Stimulated activated CD4-positive, alpha-beta T cell treated with anti-CD3 and anti-CD28 coated beads, Interleukin-1b, Interleukin-23, amount 100 ng/mL, for 24 hours (primary cell): Measurements from ENCODE around the gene IL1A.

Experiments used
- DNase-seq, 4 experiments: peaks; one replicate each; pipeline ENCODE4 v3.0.0-alpha.2; 2020; ENCODE audit warnings: low read depth in 4 of 4, low spot score in 1 of 4

Gene IL1A

DNA sequence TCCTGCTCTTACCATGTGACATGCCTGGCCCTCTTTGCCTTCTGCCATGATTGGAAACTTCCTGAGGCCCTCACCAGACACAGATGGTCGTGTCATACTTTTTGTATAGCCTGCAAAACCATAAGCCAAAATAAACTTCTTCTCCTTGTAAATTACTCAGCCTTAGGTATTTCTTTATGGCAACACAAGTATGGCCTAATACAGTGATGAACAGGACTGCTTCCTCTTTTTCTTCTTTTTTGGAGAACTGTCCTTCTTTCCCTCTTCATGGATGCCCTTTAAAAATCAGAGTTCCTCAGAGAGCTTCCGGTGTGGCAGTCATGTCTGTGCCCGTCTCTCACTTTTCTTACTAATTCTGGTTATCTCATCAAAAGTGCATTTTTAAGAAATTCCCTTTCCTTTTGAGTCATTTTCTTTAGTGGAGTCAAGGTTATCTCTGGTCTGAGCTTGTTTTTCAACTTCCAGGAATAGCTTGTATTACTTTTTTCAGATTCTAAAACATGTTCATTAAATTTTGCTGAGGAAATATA, 9.2 kb upstream of the IL1A start:
- no peak for DNase-seq

DNA sequence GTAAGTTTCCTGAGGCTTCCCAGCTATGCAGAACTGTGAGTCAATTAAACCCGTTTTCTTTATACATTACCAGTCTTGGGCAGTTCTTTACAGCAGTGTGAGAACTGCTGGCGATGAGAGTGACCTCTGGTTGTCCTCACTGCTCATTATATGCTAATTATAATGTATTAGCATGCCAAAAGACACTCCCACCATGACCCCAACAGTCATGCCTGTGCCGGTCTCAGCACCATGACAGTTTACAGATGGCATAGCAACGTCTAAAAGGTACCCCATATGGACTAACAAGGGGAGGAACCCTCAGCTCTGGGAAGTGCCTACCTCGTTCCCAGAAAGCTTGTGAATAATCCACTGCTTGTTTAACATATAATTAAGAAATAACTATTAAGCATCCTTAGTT, 8.1 kb upstream of the IL1A start:
- DNase-seq, result no peak

DNA sequence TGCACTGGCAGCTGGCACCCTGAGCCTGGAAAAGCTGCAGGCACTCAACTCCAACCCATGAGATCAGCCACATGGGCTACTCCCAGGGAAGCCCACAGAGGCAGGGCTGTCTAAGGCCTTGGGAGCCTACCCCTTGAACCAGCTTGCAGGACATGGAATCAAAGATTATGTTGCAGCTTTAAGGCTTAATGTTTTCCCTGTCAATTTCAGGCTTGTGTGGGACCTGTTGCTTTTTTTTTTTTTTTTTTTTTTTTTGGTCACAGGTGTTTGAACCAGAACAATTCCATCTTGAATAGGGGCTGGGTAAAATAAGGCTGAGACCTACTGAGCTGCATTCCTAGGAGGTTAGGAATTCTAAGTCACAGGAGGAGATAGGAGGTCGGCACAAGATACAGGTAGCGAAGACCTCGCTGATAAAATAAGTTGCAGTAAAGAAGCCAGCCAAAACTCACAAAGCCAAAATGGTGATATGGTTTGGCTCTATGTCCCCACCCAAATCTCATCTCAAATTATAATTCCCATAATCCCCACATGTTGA, 7.5 kb upstream of the IL1A start:
- DNase-seq, result no peak

DNA sequence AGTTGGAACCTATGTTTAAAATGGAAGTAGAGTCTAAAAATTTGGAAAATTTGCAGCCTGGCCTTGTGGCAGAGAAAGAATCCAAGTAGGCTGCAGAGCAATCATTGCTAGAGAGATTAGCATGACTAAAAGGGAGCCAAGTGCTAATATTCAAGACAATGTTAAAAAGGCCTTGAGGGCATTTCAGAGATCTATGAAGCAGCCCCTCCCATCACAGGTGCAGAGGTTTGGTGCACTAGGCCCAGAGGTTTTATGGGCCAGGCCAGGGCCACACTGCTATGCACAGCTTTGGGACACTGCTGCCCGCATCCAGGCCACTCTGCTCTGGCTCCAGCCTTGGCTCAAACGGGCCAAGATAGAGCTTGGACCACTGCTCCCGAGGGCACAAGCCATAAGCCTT, 6.7 kb upstream of the IL1A start:
- DNase-seq, result no peak

DNA sequence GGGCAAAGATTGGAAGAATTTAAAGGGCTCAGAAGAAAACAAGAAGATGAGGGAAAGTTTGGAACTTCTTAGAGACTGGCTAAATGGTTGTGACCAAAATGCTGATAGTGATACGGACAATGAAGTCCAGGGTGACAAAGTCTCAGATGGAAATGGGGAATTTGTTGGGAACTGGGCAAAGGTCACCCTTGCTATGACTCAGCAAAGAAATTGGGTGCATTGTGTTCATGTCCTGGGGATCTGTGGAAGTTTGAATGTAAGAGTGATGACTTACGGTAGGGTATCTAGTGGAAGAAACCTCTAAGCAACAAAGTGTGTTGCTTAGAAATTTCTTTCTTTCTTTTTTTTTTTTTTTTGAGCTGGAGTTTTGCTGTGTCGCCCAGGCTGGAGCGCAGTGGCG, 6.0 kb upstream of the IL1A start:
- no peak for DNase-seq

DNA sequence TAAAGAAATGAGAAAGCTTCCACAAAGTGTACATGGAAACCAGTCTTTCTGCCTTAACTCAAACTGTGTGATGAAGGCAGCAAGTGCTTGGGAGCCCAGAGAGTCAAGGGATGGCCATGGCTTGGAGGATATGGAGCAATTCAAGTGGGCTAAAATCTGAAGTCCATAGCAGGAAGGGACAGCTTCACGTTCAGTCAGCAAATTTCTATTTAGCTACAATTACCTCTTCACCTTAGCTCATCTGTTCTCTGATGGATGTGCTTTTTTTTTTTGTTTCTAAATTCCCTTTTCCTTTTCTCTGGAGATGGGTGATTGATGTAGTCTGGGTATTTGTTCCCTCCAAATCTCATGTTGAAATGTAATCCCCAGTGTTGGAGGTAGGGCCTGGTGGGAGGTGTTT, 4.9 kb upstream of the IL1A start:
- DNase-seq, result no peak

DNA sequence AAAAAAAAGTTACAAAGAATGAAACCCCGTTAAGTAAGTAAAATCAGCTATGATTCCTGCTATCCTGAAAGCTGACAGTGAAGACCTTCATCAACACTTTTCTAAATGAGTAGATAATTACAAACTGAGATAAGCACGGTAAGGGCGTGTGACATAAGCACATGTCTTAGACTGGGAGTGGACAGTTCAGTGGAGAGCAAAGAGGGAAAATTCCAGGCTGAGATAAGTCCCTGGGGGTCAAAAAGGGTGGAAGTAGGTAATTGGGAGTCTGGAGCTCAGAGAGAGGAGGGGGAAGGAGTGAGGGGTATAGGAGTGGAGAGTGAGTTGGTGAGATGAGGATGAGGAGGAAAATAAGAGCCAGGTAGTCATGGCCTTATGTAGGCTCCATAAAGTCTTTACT, 4.4 kb upstream of the IL1A start:
- DNase-seq, result no peak

DNA sequence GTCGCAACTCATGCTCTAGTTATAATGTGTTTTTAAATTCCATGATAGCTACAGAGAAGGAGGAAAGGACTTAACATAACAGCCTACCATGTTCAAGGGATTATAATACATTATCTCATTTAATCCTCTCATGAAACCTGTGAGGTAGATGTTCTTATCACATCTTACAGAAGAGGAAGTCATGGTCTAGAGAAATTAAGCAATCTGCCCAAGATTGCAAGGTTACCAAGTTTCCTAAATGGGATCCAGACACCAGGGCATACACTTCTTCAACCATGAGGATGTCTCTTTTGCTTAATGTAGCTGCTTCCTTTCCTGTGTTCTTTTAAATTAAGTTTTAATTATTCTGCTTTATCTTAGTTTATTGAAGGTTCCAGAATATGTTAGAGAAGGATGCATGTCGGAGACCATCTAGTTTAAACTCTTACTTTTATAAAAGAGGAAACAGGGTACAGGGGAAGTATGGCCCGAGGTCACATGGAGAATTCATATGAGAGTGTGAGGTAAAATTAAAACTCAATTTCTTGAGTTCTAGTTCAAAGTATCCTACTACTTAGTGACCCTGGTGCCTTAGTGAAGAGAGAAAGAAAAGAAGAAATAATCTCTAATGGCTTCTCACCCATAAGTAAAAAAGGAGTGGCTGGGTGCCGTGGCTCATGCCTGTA, 3.6 kb upstream of the IL1A start:
- DNase-seq, result no peak

DNA sequence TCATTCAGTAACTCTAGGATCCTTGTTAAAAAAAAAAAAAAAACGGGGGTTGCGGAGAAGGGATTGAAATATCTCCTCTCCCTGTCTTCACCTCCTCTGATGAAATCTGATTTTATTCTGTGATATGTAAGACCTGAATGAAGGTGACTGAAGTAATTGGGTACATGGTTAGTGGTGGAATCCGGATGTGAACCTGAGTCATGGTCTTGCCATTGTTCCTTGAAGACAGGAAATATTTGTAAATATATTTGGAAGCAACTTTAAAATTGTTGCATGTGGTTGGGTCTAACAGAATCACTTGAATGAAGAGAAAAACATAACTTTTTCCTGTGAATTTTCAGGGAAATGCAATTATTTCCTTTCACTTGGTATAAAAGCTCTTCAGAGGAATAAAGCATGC, 3.0 kb upstream of the IL1A start:
- no peak for DNase-seq

DNA sequence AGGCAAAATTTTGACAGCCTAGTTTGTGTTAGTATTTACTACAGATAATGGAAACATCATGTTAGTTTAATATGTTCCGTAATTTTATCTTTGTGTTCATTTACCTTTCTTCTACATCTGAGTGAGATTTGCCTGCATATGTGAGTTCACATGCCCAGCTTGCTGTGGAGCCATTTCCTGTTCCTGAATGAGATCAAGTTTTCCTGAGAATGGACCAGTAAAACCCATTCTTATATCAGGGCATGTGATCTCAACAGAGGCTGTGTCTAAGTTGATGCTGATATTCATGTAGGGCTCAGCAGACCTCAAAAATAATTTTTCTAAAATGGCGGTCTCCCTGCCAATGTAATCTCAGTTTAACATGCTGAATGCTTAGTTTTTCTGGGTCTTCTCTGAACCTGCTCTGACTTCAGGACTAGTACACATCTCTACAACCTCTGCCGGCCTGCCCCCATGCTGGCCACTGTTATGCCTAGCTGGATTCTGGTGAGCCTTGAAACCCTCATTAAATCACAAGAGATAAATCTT, 1.0 kb downstream of the IL1A start:
- no peak for DNase-seq

DNA sequence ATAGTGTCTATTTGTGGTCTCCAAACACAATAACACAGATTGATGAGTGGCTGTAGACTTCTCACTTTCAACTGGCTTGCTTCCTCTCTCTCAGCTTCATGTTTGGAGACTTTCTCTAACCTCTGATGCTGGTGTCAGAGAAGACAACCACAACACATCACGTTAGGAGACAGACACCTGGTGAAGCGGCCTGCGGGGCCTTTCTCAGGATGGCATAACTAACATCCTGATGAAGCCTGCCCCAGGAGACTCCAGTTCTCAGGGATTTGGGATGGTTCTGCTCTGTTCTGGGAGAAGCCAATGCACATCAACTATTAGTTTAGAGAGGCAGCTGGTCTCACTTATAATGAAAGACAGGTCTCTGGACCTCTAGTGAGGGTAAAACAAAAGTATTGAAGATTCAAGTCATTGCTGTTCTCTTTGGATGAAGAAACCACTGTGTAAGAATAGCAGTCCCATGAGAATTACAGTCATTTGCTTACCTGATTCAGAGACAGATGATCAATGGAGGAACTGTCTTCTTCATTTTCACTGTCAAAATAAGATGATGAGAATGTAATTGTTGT, 2.0 kb downstream of the IL1A start:
- no peak for DNase-seq

DNA sequence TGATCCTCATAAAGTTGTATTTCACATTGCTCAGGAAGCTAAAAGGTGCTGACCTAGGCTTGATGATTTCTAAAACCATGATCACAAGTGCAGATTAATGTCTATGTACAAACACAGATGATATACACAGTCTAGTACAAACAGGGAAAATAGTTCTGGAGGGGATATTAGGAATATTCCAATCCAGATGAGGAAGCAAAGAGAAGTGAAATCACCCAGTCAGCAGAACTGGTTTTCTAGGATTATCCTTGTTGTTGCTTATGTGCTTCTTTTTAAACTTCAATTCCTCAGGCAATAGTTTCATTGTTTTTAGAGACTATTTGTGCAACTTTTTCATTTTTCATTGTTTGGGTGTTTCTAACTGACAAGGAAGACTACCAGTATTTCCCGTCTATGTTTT, 4.7 kb downstream of the IL1A start:
- no peak for DNase-seq

DNA sequence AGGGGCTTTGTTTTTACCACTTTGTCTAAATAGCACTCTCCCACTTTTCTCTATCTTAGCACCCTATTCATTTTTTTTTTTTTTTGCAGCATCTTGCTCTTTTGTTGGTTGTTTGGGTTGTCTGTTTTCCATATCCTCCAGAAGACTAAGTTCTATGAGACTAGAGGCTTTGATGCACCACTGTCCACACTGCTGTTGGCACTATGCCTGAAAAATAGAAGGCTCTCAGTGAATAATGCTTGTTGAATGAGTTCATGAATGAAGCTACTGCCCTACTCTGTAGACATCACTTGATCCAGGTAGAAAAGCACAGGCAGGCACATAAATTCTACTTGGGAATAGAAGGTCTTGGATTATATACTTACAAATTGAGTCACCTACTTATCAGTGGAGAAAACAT, 7.3 kb downstream of the IL1A start:
- DNase-seq, result no peak

DNA sequence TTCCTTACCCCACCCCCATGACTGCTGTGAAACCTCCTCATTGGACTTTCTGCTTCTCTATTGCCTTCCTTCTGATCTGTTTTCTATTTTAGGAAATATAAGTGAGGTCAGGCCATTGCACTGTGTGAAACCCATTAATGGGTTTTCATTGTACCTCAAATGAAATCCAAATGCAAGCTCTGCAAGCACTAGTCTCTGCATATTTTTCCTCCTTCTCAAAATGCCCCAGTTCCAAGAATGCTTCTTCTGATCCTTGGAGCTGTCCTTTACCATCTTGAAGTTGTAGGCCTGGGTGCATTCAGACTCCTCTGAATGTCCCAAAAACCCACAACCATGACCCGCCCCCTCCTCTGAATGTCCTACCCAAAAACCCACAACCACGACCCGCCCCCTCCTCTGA, 8.2 kb downstream of the IL1A start:
- DNase-seq, result no peak

DNA sequence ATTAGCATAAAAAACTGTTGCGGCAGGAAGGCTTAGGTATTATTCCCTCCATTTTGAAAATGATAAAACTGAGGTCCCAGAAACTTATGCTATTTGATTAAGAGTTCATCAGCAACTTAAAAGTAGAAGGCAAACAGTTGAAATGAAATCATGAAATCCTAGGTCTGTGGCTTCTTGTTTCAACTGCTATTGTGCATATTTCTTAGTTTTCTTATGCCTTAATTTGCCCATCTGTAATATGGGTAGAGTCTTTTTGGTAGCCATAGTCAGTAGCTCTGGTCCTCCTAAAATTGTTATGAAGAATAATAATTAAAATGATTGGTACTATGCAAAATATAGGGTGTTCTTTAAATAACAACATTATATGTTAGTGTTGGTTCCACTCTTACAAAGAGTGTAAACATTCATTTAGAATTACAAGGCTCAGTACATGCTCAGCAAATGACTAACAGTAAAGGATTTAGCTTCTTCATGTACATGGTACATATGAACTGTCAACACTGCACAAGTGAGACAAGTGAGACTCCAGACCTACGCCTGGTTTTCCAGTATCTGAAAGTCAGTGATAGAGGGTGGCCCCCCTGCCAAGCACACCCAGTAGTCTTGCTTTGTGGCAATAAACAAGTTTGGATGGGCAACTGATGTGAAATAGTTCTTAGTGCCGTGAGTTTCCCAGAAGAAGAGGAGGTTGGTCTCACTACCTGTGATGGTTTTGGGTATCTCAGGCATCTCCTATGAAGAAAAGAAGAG, 9.6 kb downstream of the IL1A start:
- no peak for DNase-seq

DNA sequence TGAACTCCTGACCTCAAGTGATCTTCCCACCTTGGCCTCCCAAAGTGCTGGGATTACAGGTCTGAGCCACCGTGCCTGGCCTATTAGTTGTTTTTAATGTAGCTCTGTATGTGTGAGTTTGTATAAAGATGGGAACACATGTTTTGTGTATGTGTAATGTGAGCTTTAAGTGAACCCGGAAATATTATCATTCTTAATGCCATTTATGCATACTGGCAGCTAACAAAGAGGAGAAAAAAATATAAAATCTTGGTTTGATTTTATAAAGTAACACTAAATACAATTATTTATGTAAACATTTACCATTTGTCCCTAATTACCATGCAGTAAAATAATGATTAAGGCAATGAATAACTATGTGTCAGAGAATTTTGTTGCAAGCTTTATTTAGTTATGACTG, 10.7 kb downstream of the IL1A start:
- no peak for DNase-seq

DNA sequence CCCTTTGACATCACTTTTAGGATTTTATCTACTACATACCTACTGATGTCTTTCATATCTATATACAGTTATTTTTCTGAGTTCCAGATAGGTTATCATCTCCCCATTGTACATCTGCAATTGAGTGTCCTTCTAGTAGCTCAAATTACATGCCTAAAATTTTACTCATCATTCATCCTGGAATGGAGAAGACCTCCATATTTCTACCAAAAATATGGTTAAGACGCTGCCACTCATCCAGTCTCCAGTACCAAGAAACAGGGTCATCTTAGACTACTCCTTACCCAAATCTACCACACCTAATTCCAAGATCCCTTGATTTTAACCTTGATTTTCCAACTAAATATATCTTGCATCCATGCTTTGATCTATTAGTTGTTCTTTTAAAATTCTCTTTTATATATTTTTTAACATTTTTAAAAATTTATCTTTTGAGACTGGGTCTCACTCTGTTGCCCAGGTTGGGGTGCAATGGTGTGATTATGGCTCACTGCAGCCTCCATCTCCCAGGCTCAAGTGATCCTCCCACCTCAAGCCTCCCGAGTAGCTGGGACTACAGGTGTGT, 11.3 kb downstream of the IL1A start:
- no peak for DNase-seq

DNA sequence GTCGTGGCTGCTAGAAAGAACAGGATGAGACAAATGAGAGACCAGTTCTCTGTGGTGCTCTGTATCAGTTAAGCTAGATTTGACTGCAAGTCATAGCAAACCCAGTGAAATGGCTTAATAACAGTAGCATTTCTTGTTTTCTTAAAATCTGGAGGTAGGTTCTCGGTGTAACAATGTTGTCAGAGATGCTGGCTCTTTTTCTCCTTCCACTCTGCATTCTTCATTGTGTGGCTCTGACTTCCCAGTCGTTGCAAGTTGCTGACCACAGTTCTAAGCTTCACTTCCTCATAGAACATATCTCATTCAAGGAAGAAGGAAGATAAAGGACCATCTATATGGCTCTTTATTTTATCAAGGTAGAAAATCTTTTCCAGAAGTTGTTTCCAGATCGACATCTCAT, 12.0 kb downstream of the IL1A start:
- no peak for DNase-seq

DNA sequence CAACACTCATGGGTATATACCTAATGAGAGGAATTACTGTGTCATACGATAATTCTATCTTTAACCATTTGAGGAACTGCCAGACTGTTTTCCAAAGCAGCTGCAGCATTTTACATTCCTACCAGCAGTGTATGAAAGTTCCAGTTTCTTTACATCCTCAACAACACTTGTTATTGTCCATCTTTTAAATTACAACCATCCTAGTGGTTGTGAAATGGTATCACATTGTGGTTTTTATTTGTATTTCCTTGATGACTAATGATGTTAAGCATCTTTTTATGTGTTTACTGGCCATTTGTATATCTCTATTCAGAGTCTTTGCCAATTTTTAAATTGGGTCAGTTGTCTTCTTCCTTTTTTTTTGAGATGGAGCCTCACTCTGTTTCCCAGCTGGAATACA, 15.9 kb downstream of the IL1A start:
- DNase-seq, result no peak

DNA sequence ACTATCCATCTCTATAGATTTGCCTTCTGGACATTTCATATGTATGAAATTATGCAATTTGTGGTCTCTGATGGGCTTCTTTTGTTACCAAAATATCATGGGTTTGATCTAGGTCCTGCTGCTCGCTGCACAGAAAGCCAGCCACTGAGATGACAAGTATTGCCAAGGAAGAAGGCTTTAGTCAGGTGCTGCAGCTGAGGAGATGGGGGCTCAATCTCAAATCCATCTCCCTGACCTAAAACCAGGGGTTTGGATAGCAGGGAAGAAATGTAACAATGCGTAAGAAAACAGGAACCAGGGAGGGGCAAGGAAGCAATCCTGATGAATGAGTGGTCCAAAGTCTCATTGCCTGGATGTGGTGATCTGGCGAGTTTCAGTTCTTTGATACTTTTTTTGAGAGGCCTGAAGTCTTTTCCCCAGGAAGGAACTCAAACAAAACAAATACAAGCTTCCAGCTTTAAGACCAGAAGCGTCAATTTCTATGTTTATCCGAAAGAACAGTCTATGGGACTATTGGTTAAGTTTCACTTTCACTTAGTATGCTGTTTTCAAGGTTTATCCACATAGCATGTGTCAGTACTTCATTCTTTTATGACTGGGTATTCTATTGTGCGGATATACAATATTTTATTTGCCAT, 16.5 kb downstream of the IL1A start:
- no peak for DNase-seq

DNA sequence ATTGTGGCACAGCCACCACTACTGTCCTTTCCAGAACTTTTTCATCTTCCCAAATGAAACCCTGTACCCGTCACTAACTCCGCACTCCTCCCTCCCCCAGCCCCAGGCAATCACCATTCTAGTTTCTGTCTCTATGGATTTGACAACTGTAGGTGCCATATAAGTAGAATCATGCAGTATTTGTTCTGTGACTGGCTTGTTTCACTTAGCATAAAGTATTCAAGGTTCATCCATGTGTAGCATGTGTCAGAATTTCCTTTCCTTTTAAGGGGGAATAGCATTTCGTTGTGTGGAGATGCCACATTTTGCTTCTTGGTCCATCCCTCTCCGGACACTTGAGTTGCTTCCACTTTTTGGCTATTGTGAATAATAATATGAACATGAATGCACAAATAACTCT, 19.0 kb downstream of the IL1A start:
- DNase-seq, result no peak
